Osteocyte (in vitro differentiated cells): ENCODE measurements around the gene PTPRD. TPM values are rescaled to one million over a fixed set of nuclear protein-coding genes. Genes with fewer than 3 reads are reported as not detected.

Source experiments
- DNase-seq: peaks from one replicate; pipeline ENCODE4 v3.0.0; 2021; ENCODE audit warnings: mixed read lengths; ENCODE audit not compliant: unreplicated experiment; ENCODE audit errors: extremely low spot score
- H3K27ac Mint-ChIP-seq: one replicate; pipeline ENCODE4 v1.8.0; 2021; ENCODE audit warnings: mild to moderate bottlenecking, mixed read lengths; ENCODE audit not compliant: unreplicated experiment
- H3K27me3 Mint-ChIP-seq: one replicate; pipeline ENCODE4 v1.8.0; 2021; ENCODE audit warnings: mixed read lengths; ENCODE audit not compliant: unreplicated experiment
- H3K36me3 Mint-ChIP-seq: one replicate; pipeline ENCODE4 v1.8.0; 2021; ENCODE audit warnings: mixed read lengths; ENCODE audit not compliant: unreplicated experiment
- H3K4me1 Mint-ChIP-seq: one replicate; pipeline ENCODE4 v1.8.0; 2021; ENCODE audit warnings: mixed read lengths; ENCODE audit not compliant: unreplicated experiment
- H3K4me3 Mint-ChIP-seq: one replicate; pipeline ENCODE4 v1.8.0; 2021; ENCODE audit warnings: mild to moderate bottlenecking, moderate library complexity, mixed read lengths; ENCODE audit not compliant: unreplicated experiment
- H3K9me3 Mint-ChIP-seq: one replicate; pipeline ENCODE4 v1.8.0; 2021; ENCODE audit warnings: mixed read lengths; ENCODE audit not compliant: unreplicated experiment
- total RNA-seq: library from RNA; stranded (reverse); gene quantifications from 2 replicates; pipeline ENCODE4 v1.2.1, GENCODE V29; 2021
- TF ChIP-seq, protein P1 (sequence below): fragments of 200-600 bp; sonication (generic); IDR thresholded peaks from 2 replicates; pipeline ENCODE4 v1.5.0; 2021; ENCODE audit warnings: antibody characterized with exemption, mild to moderate bottlenecking, moderate library complexity

The PTPRD gene
- total RNA-seq, 1 donor from 2014 or later, result 5.4 TPM

GRCh38 chr9:8871396-8871795, 1741.4 kb downstream of the PTPRD start:
- H3K27ac Mint-ChIP-seq, result no peak overlapping the region
- no peak for DNase-seq
- peaks cover 10% of the 10 kb centered on the region for H3K4me1 Mint-ChIP-seq
- H3K9me3 Mint-ChIP-seq, result no peaks in the 10 kb centered on the region
- no peak overlapping the region for H3K4me3 Mint-ChIP-seq
- no peaks in the 10 kb centered on the region for H3K27me3 Mint-ChIP-seq
- H3K36me3 Mint-ChIP-seq, result no peaks in the 10 kb centered on the region
- TF ChIP-seq, protein P1, sequence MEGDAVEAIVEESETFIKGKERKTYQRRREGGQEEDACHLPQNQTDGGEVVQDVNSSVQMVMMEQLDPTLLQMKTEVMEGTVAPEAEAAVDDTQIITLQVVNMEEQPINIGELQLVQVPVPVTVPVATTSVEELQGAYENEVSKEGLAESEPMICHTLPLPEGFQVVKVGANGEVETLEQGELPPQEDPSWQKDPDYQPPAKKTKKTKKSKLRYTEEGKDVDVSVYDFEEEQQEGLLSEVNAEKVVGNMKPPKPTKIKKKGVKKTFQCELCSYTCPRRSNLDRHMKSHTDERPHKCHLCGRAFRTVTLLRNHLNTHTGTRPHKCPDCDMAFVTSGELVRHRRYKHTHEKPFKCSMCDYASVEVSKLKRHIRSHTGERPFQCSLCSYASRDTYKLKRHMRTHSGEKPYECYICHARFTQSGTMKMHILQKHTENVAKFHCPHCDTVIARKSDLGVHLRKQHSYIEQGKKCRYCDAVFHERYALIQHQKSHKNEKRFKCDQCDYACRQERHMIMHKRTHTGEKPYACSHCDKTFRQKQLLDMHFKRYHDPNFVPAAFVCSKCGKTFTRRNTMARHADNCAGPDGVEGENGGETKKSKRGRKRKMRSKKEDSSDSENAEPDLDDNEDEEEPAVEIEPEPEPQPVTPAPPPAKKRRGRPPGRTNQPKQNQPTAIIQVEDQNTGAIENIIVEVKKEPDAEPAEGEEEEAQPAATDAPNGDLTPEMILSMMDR, result no peak

DNA sequence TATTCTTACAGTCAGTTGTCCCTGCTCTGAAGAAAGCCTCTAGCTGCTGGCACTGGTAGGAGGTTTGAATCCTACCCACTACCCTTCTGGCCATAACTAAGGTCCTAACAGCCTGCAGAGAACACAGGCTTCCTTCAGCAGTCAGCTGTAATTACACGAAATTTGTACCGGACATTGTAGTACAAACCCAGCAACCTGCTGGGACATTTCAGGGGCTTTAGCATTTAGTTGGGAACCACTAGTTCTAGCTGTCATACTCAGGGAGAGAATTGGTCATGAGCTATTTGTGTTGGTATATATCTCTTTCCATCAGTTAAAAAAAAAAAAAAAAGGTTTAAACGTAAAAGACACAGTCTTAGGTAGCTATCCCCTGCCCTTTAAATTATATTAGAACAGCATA, 1743.0 kb downstream of the PTPRD start:
- TF ChIP-seq, protein P1, result no peak
- DNase-seq, result no peak
- Mint-ChIP-seq H3K4me1 (peaks cover 10% of the 10 kb centered on the region), H3K4me3 (no peak overlapping the region), H3K9me3 (no peaks in the 10 kb centered on the region), H3K36me3 (no peaks in the 10 kb centered on the region), H3K27ac (no peak overlapping the region), H3K27me3 (peaks cover 2% of the 10 kb centered on the region)

GRCh38 chr9:8868632-8869031, 1744.2 kb downstream of the PTPRD start:
- no peaks in the 10 kb centered on the region for H3K36me3 Mint-ChIP-seq
- H3K4me3 Mint-ChIP-seq, result no peak overlapping the region
- H3K9me3 Mint-ChIP-seq, result no peaks in the 10 kb centered on the region
- no peak for DNase-seq
- no peak overlapping the region for H3K27ac Mint-ChIP-seq
- peaks cover 2% of the 10 kb centered on the region for H3K27me3 Mint-ChIP-seq
- TF ChIP-seq, protein P1, result no peak
- peaks cover 19% of the 10 kb centered on the region for H3K4me1 Mint-ChIP-seq

DNA sequence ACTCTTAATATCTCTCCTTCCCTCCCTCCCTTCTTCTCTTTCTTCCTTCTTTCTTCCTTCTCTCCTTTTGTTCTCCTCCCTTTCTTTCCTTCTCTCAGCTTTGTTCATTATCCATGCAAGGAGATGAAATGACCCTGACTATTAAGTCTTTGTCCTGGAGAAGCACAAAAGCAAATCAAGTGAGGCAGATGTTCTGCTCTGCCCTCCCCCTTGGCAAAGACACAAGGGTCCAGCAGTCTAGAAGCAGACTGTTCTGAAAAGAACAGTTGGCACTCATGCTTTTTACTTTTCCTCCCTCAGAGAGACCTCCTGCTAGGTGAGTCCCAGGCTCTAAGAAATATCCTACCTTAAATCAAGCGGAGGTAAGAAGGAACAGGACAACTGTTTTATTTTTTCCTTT, 1745.7 kb downstream of the PTPRD start:
- Mint-ChIP-seq H3K4me3 (no peak overlapping the region), H3K27ac (no peak overlapping the region), H3K36me3 (no peaks in the 10 kb centered on the region), H3K9me3 (no peaks in the 10 kb centered on the region), H3K27me3 (peaks cover 2% of the 10 kb centered on the region), H3K4me1 (peaks cover 19% of the 10 kb centered on the region)
- no peak for DNase-seq
- TF ChIP-seq, protein P1, result no peak

GRCh38 chr9:8864545-8864896, 1748.3 kb downstream of the PTPRD start:
- Mint-ChIP-seq H3K27ac (peak overlapping the region; percentile 4), H3K4me3 (no peak overlapping the region), H3K36me3 (no peaks in the 10 kb centered on the region), H3K9me3 (no peaks in the 10 kb centered on the region), H3K27me3 (peaks cover 2% of the 10 kb centered on the region), H3K4me1 (peaks cover 17% of the 10 kb centered on the region)
- TF ChIP-seq, protein P1, result no peak
- no peak for DNase-seq
